Measurements from ENCODE around the gene CPXM2.

CPXM2 gene

DNA sequence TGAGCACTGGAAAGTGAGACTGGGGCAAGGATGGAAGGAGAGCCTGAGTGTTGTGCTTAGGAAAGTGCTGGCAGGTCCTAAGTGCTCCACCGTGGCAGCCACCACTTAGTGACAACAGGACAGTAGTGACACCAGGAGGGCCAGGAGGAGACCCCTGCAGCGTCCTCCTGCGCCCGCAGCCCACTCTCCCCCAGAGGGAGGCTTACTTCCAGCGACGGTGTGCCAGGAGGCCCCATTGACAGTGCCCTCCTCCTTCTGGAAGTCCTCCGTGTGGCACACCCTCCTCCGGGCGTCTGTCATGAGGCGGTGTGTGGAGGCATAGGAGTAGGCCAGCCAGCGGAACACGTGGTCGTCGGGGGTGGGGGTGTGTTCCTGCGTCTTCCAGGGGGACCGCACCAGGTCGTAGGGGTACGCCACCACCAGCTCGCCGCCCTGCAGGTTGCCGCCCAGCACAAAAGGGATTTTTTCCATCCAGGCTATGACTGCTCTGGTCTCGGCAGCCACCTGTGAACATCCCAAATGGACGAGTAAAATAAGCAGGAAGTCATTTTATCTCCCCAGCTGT, 129.9 kb downstream of the CPXM2 start:
- Histone ChIP-seq H3K27me3 (ENCODE audit: control insufficient read depth in 2 of 2, insufficient read depth in 2 of 2, low read length in 2 of 2) (no peaks in the 10 kb centered on the region), H3K9me3 (ENCODE audit: control insufficient read depth in 2 of 2, low read length in 2 of 2) (no peaks in the 10 kb centered on the region), H3K36me3 (ENCODE audit: control insufficient read depth in 2 of 2, insufficient read depth in 2 of 2, low read length in 2 of 2) (no peaks in the 10 kb centered on the region), H3K4me1 (ENCODE audit: control insufficient read depth in 2 of 2, insufficient read depth in 2 of 2, low read length in 2 of 2) (peaks cover 0 to 7% of the 10 kb centered on the region in 2 donors), H3K9ac (ENCODE audit: low read depth in 1 of 2, low read length in 2 of 2) (no peak overlapping the region), H3K27ac (ENCODE audit: low read depth in 2 of 2, low read length in 2 of 2) (no peak overlapping the region), H3K4me3 (ENCODE audit: low read length in 2 of 2) (no peak overlapping the region)

DNA sequence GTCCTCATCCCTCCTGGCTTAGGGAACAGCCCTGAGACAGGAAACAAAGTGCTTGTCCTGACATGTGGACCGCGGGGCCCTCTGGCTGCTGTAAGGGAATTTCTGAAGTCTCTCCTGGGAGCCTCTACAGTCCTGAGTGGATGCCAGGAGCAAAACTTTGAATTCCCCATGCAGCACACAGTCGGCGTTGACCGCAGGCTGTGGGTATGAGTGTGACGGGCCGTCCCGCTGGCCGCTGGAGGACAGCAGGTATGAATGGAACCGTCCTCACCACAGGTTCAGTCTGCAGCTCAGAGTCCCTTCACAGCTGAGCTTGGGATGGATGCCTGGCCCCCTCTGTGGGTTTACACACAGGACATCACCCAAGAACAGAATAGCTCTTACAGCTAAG, 130.6 kb downstream of the CPXM2 start:
- Histone ChIP-seq H3K27ac (ENCODE audit: low read depth in 2 of 2, low read length in 2 of 2) (no peak overlapping the region), H3K9me3 (ENCODE audit: control insufficient read depth in 2 of 2, low read length in 2 of 2) (no peaks in the 10 kb centered on the region), H3K4me1 (ENCODE audit: control insufficient read depth in 2 of 2, insufficient read depth in 2 of 2, low read length in 2 of 2) (peaks cover 0 to 6% of the 10 kb centered on the region in 2 donors), H3K4me3 (ENCODE audit: low read length in 2 of 2) (no peak overlapping the region), H3K27me3 (ENCODE audit: control insufficient read depth in 2 of 2, insufficient read depth in 2 of 2, low read length in 2 of 2) (no peaks in the 10 kb centered on the region), H3K9ac (ENCODE audit: low read depth in 1 of 2, low read length in 2 of 2) (no peak overlapping the region), H3K36me3 (ENCODE audit: control insufficient read depth in 2 of 2, insufficient read depth in 2 of 2, low read length in 2 of 2) (no peaks in the 10 kb centered on the region)

DNA sequence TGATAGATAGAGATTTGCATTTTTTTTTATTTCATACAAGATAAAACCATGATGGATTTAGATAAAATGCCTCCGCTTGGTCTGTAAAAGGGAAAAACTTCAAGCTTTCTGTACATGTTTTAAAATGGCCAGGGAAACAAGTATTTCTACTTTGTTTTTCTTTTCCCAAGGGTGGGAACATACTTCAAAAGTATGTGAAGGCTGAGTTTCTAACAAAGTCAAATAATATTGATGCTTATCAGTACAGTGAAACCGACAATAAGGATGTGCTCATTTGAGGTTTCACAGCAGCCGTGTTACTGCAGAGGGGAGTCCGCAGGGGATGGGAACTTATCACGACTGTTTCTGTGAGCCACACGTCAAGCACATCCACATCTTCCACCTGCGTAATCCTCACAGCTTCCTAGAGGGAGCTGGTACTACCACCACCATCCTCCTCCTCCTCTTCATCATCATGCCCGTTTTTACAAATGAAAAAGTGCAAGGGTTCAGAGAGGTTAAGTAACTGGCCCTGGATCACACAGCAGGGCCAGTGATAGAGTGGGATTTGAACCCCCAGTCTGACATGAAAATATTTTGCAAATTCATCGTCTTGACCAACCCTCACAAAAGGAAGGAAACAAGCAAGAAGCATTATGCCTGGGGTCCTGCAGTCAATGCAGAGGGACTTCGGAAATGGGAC, 131.1 kb downstream of the CPXM2 start:
- Histone ChIP-seq H3K27me3 (ENCODE audit: control insufficient read depth in 2 of 2, insufficient read depth in 2 of 2, low read length in 2 of 2) (no peaks in the 10 kb centered on the region), H3K9me3 (ENCODE audit: control insufficient read depth in 2 of 2, low read length in 2 of 2) (no peaks in the 10 kb centered on the region), H3K4me3 (ENCODE audit: low read length in 2 of 2) (no peak overlapping the region), H3K27ac (ENCODE audit: low read depth in 2 of 2, low read length in 2 of 2) (no peak overlapping the region), H3K9ac (ENCODE audit: low read depth in 1 of 2, low read length in 2 of 2) (no peak overlapping the region), H3K36me3 (ENCODE audit: control insufficient read depth in 2 of 2, insufficient read depth in 2 of 2, low read length in 2 of 2) (no peaks in the 10 kb centered on the region), H3K4me1 (ENCODE audit: control insufficient read depth in 2 of 2, insufficient read depth in 2 of 2, low read length in 2 of 2) (peaks cover 0 to under 1% of the 10 kb centered on the region in 2 donors)

- H3K27me3 ChIP-seq (ENCODE audit: control insufficient read depth in 2 of 2, insufficient read depth in 2 of 2, low read length in 2 of 2) = no peaks in the 10 kb centered on the region
- H3K27ac ChIP-seq (ENCODE audit: low read depth in 2 of 2, low read length in 2 of 2) = no peak overlapping the region
Observed at GRCh38 chr10:123759501-123760031, 132.0 kb downstream of the CPXM2 start.

GRCh38 chr10:123759041-123759440, 132.6 kb downstream of the CPXM2 start:
- no peaks in the 10 kb centered on the region for H3K36me3 ChIP-seq (ENCODE audit: control insufficient read depth in 2 of 2, insufficient read depth in 2 of 2, low read length in 2 of 2)
- no peak overlapping the region for H3K9ac ChIP-seq (ENCODE audit: low read depth in 1 of 2, low read length in 2 of 2)
- no peak overlapping the region for H3K27ac ChIP-seq (ENCODE audit: low read depth in 2 of 2, low read length in 2 of 2)
- no peaks in the 10 kb centered on the region for H3K4me1 ChIP-seq (ENCODE audit: control insufficient read depth in 2 of 2, insufficient read depth in 2 of 2, low read length in 2 of 2)
- no peaks in the 10 kb centered on the region for H3K27me3 ChIP-seq (ENCODE audit: control insufficient read depth in 2 of 2, insufficient read depth in 2 of 2, low read length in 2 of 2)
- H3K9me3 ChIP-seq (ENCODE audit: control insufficient read depth in 2 of 2, low read length in 2 of 2) = no peaks in the 10 kb centered on the region
- H3K4me3 ChIP-seq (ENCODE audit: low read length in 2 of 2) = no peak overlapping the region

More at GRCh38 chr10:123759501-123760031, 132.0 kb downstream of the CPXM2 start:
- Histone ChIP-seq H3K4me1 (ENCODE audit: control insufficient read depth in 2 of 2, insufficient read depth in 2 of 2, low read length in 2 of 2) (no peaks in the 10 kb centered on the region), H3K9ac (ENCODE audit: low read depth in 1 of 2, low read length in 2 of 2) (no peak overlapping the region), H3K4me3 (ENCODE audit: low read length in 2 of 2) (no peak overlapping the region), H3K9me3 (ENCODE audit: control insufficient read depth in 2 of 2, low read length in 2 of 2) (no peaks in the 10 kb centered on the region), H3K36me3 (ENCODE audit: control insufficient read depth in 2 of 2, insufficient read depth in 2 of 2, low read length in 2 of 2) (no peaks in the 10 kb centered on the region)

GRCh38 chr10:123757853-123758252, 133.8 kb downstream of the CPXM2 start:
- H3K36me3 ChIP-seq (ENCODE audit: control insufficient read depth in 2 of 2, insufficient read depth in 2 of 2, low read length in 2 of 2) = no peaks in the 10 kb centered on the region
- H3K4me1 ChIP-seq (ENCODE audit: control insufficient read depth in 2 of 2, insufficient read depth in 2 of 2, low read length in 2 of 2) = no peaks in the 10 kb centered on the region
- no peaks in the 10 kb centered on the region for H3K9me3 ChIP-seq (ENCODE audit: control insufficient read depth in 2 of 2, low read length in 2 of 2)
- H3K4me3 ChIP-seq (ENCODE audit: low read length in 2 of 2) = no peak overlapping the region
- no peak overlapping the region for H3K27ac ChIP-seq (ENCODE audit: low read depth in 2 of 2, low read length in 2 of 2)
- H3K9ac ChIP-seq (ENCODE audit: low read depth in 1 of 2, low read length in 2 of 2) = no peak overlapping the region
- no peaks in the 10 kb centered on the region for H3K27me3 ChIP-seq (ENCODE audit: control insufficient read depth in 2 of 2, insufficient read depth in 2 of 2, low read length in 2 of 2)

GRCh38 chr10:123755061-123755460, 136.5 kb downstream of the CPXM2 start:
- no peaks in the 10 kb centered on the region for H3K9me3 ChIP-seq (ENCODE audit: control insufficient read depth in 2 of 2, low read length in 2 of 2)
- no peaks in the 10 kb centered on the region for H3K27me3 ChIP-seq (ENCODE audit: control insufficient read depth in 2 of 2, insufficient read depth in 2 of 2, low read length in 2 of 2)
- H3K36me3 ChIP-seq (ENCODE audit: control insufficient read depth in 2 of 2, insufficient read depth in 2 of 2, low read length in 2 of 2) = no peaks in the 10 kb centered on the region
- no peak overlapping the region for H3K9ac ChIP-seq (ENCODE audit: low read depth in 1 of 2, low read length in 2 of 2)
- no peak overlapping the region for H3K4me3 ChIP-seq (ENCODE audit: low read length in 2 of 2)
- H3K27ac ChIP-seq (ENCODE audit: low read depth in 2 of 2, low read length in 2 of 2) = no peak overlapping the region
- no peaks in the 10 kb centered on the region for H3K4me1 ChIP-seq (ENCODE audit: control insufficient read depth in 2 of 2, insufficient read depth in 2 of 2, low read length in 2 of 2)

GRCh38 chr10:123754123-123754522, 137.5 kb downstream of the CPXM2 start:
- Histone ChIP-seq H3K4me3 (ENCODE audit: low read length in 2 of 2) (no peak overlapping the region), H3K4me1 (ENCODE audit: control insufficient read depth in 2 of 2, insufficient read depth in 2 of 2, low read length in 2 of 2) (no peaks in the 10 kb centered on the region), H3K27me3 (ENCODE audit: control insufficient read depth in 2 of 2, insufficient read depth in 2 of 2, low read length in 2 of 2) (no peaks in the 10 kb centered on the region), H3K9me3 (ENCODE audit: control insufficient read depth in 2 of 2, low read length in 2 of 2) (no peaks in the 10 kb centered on the region), H3K9ac (ENCODE audit: low read depth in 1 of 2, low read length in 2 of 2) (no peak overlapping the region), H3K36me3 (ENCODE audit: control insufficient read depth in 2 of 2, insufficient read depth in 2 of 2, low read length in 2 of 2) (no peaks in the 10 kb centered on the region), H3K27ac (ENCODE audit: low read depth in 2 of 2, low read length in 2 of 2) (no peak overlapping the region)

DNA sequence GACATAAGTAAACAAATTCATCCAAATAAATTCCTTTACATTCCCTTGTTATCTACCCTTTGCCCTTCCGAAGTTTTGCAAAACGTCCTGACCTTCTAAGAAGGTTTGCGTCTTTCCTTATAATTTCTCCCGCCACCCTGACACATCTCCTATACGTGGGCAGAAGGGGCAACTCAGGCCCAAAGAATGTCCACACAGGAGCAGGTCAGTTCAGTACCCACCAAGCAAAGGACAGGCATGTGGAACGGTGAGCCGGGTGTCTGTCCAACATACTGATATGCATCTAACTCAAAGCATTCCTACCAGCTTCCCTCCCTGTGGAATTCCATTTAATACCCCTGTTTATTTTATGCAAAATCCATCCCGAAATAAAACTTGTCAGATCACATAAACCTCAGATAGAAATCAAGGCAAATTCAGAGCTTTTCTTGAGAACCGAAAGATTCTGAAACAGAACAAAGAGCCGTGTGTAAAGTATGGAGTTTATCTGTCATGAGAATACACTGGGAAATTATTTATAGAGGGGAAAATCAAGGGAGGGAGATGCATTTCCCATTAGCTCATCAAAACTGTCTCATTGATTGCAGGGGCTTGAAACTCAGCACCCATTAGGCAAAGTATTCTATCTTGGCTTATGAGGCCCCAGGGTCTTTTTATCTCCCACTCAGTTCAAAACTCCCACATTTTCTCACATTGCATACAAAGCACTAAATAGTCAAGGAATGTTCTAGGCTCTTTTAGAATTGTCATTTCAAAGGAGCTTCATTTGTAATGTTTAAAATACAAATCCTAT, 140.1 kb downstream of the CPXM2 start:
- no peak overlapping the region for H3K4me3 ChIP-seq (ENCODE audit: low read length in 2 of 2)
- H3K9me3 ChIP-seq (ENCODE audit: control insufficient read depth in 2 of 2, low read length in 2 of 2) = no peaks in the 10 kb centered on the region
- no peaks in the 10 kb centered on the region for H3K27me3 ChIP-seq (ENCODE audit: control insufficient read depth in 2 of 2, insufficient read depth in 2 of 2, low read length in 2 of 2)
- no peak overlapping the region for H3K27ac ChIP-seq (ENCODE audit: low read depth in 2 of 2, low read length in 2 of 2)
- H3K36me3 ChIP-seq (ENCODE audit: control insufficient read depth in 2 of 2, insufficient read depth in 2 of 2, low read length in 2 of 2) = no peaks in the 10 kb centered on the region
- H3K4me1 ChIP-seq (ENCODE audit: control insufficient read depth in 2 of 2, insufficient read depth in 2 of 2, low read length in 2 of 2) = no peaks in the 10 kb centered on the region
- no peak overlapping the region for H3K9ac ChIP-seq (ENCODE audit: low read depth in 1 of 2, low read length in 2 of 2)

DNA sequence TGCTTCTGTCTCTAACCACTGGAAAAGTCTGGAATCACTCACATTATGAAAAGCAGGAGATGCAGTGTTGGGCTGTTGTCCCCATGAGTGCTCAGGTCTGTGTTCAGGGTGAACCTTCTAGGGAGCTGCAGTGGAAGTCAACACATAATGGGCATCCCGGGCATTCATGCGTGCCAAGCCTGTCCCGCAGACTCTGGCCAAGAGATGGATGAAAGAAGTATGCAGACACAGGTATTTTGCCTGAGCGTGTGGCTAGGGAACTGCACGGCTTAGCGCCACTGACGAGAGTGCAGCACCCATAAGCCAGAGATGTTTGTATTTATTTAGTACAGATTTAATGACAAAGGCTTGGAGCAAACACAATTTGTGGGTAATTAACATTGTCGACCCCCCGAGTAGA, 140.7 kb downstream of the CPXM2 start:
- Histone ChIP-seq H3K27ac (ENCODE audit: low read depth in 2 of 2, low read length in 2 of 2) (no peak overlapping the region), H3K9me3 (ENCODE audit: control insufficient read depth in 2 of 2, low read length in 2 of 2) (no peaks in the 10 kb centered on the region), H3K27me3 (ENCODE audit: control insufficient read depth in 2 of 2, insufficient read depth in 2 of 2, low read length in 2 of 2) (no peaks in the 10 kb centered on the region), H3K4me1 (ENCODE audit: control insufficient read depth in 2 of 2, insufficient read depth in 2 of 2, low read length in 2 of 2) (no peaks in the 10 kb centered on the region), H3K9ac (ENCODE audit: low read depth in 1 of 2, low read length in 2 of 2) (no peak overlapping the region), H3K4me3 (ENCODE audit: low read length in 2 of 2) (no peak overlapping the region), H3K36me3 (ENCODE audit: control insufficient read depth in 2 of 2, insufficient read depth in 2 of 2, low read length in 2 of 2) (no peaks in the 10 kb centered on the region)

Data from mucosa of rectum (tissue), 2 donors.